Peyer's patch (tissue), 4 donors: Measurements from ENCODE around the gene APRT. TPM values are rescaled to one million over a fixed set of nuclear protein-coding genes. Genes with fewer than 3 reads are reported as not detected.

Experiments
- DNase-seq, 3 donors: peaks; one replicate each; pipeline ENCODE4 v3.0.0-alpha.2; 2017 to 2019
- H3K27ac ChIP-seq, 4 donors: fragments of 200-600 bp; sonication (generic); one replicate each; pipeline ENCODE4 v1.5.1; 2016 to 2019
- H3K27me3 ChIP-seq, 2 donors: fragments of 200-600 bp; sonication (generic); one replicate each; pipeline ENCODE4 v1.5.1; 2019
- H3K36me3 ChIP-seq, 3 donors: fragments of 200-600 bp; sonication (generic); one replicate each; pipeline ENCODE4 v1.5.1; 2016 to 2019
- H3K4me1 ChIP-seq, 4 donors: fragments of 200-600 bp; sonication (generic); one replicate each; pipeline ENCODE4 v1.5.1; 2016 to 2019
- H3K4me3 ChIP-seq, 4 donors: fragments of 200-600 bp; sonication (generic); 1 replicate in 3 of 4; 2 replicates in 1 of 4; pipeline ENCODE4 v1.5.1; 2016 to 2019; ENCODE audit warnings: mild to moderate bottlenecking in 1 of 4
- H3K9me3 ChIP-seq, 4 donors: fragments of 200-600 bp; sonication (generic); one replicate each; pipeline ENCODE4 v1.5.1; 2016 to 2019; ENCODE audit warnings: mild to moderate bottlenecking in 1 of 4
- CTCF ChIP-seq, 6 experiments: fragments of 450-650 bp in 4 of 6; fragments of 200-600 bp in 2 of 6; sonication (generic) in 1 of 6; IDR thresholded peaks; one replicate each; pipeline ENCODE4 v1.5.1; 2017 to 2019; ENCODE audit warnings: antibody characterized with exemption in 6 of 6, mild to moderate bottlenecking in 3 of 6, moderate library complexity in 1 of 6
- POLR2A ChIP-seq, 2 donors: fragments of 450-650 bp; IDR thresholded peaks; one replicate each; pipeline ENCODE4 v1.5.1; 2017; ENCODE audit warnings: antibody characterized with exemption in 2 of 2, mild to moderate bottlenecking in 2 of 2, moderate library complexity in 2 of 2
- total RNA-seq, 4 donors: library from RNA; depleted of rRNA; stranded (reverse); fragments of >200 nt; gene quantifications; one replicate each; pipeline ENCODE4 v1.1.0, GENCODE V29; 2016

Gene APRT
- total RNA-seq, 4 donors from 2014 or later: 109 to 190 (median 122) TPM

GRCh38 chr16:88799569-88800276, 12.0 kb downstream of the APRT start:
- Histone ChIP-seq H3K36me3 (no peaks in the 10 kb centered on the region), H3K27ac (no peak overlapping the region), H3K4me1 (peaks cover 6 to 21% (median 8%) of the 10 kb centered on the region in 4 donors), H3K9me3 (no peaks in the 10 kb centered on the region), H3K4me3 (no peak overlapping the region), H3K27me3 (no peaks in the 10 kb centered on the region)
- DNase-seq: no peak
- no peak for TF ChIP-seq POLR2A (IDR thresholded peaks at IDR 0.05)
- no peak for TF ChIP-seq CTCF (IDR thresholded peaks at IDR 0.05)

GRCh38 chr16:88798772-88799455, 12.8 kb downstream of the APRT start:
- Histone ChIP-seq H3K36me3 (no peaks in the 10 kb centered on the region), H3K4me3 (no peak overlapping the region), H3K27me3 (no peaks in the 10 kb centered on the region), H3K27ac (no peak overlapping the region), H3K9me3 (no peaks in the 10 kb centered on the region), H3K4me1 (peaks cover 0 to 14% (median 1%) of the 10 kb centered on the region in 4 donors)
- no peak for DNase-seq
- no peak for TF ChIP-seq POLR2A (IDR thresholded peaks at IDR 0.05)
- TF ChIP-seq CTCF (IDR thresholded peaks at IDR 0.05): no peak

GRCh38 chr16:88798073-88798472, 13.7 kb downstream of the APRT start:
- TF ChIP-seq CTCF (IDR thresholded peaks at IDR 0.05) (no peak), POLR2A (IDR thresholded peaks at IDR 0.05) (no peak)
- no peaks in the 10 kb centered on the region for H3K36me3 ChIP-seq
- H3K4me1 ChIP-seq: peaks cover 0 to 9% (median 4%) of the 10 kb centered on the region in 4 donors
- H3K4me3 ChIP-seq: no peak overlapping the region
- H3K27me3 ChIP-seq: no peaks in the 10 kb centered on the region
- H3K9me3 ChIP-seq: no peaks in the 10 kb centered on the region
- H3K27ac ChIP-seq: no peak overlapping the region
- no peak for DNase-seq

- TF ChIP-seq POLR2A (IDR thresholded peaks at IDR 0.05) (no peak), CTCF (IDR thresholded peaks at IDR 0.05) (no peak)
- H3K27ac ChIP-seq: no peak overlapping the region
- peaks cover 0 to 16% (median 4%) of the 10 kb centered on the region in 4 donors for H3K4me1 ChIP-seq
- no peaks in the 10 kb centered on the region for H3K36me3 ChIP-seq
- no peaks in the 10 kb centered on the region for H3K27me3 ChIP-seq
- H3K4me3 ChIP-seq: no peak overlapping the region
- no peak for DNase-seq
- H3K9me3 ChIP-seq: no peaks in the 10 kb centered on the region
These were observed 15.4 kb downstream of the APRT start for GRCh38 chr16:88796278-88796677.

- peak overlapping the region in 1 of 4 donors; percentile 35 for H3K27ac ChIP-seq
- H3K27me3 ChIP-seq: no peaks in the 10 kb centered on the region
- no peak for DNase-seq
- no peak overlapping the region for H3K4me3 ChIP-seq
- no peaks in the 10 kb centered on the region for H3K9me3 ChIP-seq
- TF ChIP-seq POLR2A (IDR thresholded peaks at IDR 0.05) (no peak), CTCF (IDR thresholded peaks at IDR 0.05) (no peak)
- H3K36me3 ChIP-seq: no peaks in the 10 kb centered on the region
- peaks cover 0 to 26% (median 9%) of the 10 kb centered on the region in 4 donors for H3K4me1 ChIP-seq
These were observed 18.3 kb downstream of the APRT start for GRCh38 chr16:88793251-88793954.
